Brain pericyte (primary cell): Measurements from ENCODE around the gene TACC2.
"Not testable (repeated sequence)": the region's sequence is repeated elsewhere in the genome, so short reads cannot be mapped to it uniquely, and the experiment has no call there.

Experiments
- DNase-seq: peaks from one replicate; pipeline ENCODE4 v3.0.0-alpha.2; 2012; ENCODE audit warnings: low read depth, low spot score

The TACC2 gene

DNA sequence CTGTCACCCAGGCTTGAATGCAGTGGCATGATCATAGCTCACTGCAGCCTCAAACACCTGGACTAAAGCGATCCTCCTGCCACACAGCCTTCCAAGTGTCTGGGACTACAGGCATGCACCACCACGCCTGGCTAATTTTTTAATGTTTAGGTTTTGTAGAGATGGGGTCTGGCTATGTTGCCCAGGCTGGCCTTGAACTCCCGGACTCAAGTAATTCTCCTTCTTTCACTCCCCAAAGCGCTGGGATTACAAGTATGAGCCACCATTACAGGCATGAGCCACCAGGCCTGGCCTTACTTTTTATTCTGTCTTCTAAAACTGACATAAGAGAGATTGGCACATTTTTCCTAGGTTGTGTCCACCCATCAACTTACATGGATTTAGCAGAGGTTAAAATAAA lies 33.3 kb downstream of the TACC2 start:
- DNase-seq = no peak

DNA sequence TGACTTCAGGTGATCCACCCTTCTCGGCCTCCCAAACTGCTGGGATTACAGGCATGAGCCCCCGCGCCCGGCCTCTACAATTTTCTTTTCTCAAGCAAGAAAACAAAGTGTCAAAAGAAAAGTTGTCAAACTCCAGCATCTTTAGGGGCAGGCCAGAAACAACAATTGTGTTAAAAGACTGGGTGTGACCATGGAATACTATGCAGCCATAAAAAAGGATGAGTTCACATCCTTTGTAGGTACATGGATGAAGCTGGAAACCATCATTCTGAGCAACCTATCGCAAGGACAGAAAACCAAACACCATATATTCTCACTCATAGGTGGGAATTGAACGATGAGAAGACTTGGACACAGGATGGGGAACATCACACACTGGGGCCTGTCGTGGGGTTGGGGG lies 34.3 kb downstream of the TACC2 start:
- not testable (repeated sequence) for DNase-seq

DNA sequence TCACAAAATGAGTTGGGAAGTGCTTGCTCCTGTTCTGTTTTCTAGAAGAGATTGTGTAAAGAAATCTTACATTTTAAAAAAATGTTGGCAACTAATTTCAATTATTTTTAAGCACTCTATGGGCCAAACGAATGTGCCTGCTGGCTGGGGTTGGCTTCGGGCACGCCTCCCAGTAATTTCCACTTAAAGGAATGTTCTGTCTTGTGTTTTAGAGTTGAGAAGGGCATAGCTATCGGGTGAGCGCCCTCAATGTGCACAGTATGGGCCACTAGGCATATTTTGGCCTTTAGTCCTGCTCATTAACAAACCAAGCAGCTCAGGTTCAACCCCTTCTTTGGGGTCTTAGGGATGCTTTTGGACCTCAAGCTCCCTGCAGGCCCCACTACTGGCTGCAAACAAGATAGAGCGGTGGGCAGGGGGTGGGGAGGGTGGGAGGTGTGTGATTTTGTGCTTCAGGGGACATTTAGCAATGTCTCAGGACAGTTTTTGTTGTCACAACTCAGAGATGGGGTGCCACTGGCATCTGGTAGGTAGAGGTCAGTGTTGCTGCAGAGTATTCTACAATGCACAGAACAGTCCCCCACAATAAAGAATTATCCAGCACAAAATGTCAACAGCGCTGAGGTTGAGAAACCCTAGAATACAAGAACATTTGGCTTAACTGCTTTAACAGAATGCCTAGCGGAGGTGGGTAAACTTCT lies 40.7 kb downstream of the TACC2 start:
- DNase-seq = no peak

DNA sequence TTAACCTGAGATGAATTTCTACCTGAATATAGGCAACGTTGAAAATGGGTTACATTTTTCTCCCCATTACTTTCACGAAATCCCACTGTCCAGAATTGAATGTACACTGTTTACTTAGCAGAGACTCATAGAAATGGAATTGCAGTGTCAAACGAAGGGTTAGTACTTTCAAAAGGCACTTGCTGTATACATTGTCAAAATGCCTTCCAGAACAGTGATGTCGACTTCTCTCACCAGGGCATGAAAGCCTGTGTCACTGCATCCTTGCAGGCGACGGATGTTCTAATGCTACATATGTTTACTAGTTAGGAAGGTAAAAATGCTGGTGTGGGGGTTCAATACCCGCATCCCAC lies 41.2 kb downstream of the TACC2 start:
- DNase-seq = no peak

DNA sequence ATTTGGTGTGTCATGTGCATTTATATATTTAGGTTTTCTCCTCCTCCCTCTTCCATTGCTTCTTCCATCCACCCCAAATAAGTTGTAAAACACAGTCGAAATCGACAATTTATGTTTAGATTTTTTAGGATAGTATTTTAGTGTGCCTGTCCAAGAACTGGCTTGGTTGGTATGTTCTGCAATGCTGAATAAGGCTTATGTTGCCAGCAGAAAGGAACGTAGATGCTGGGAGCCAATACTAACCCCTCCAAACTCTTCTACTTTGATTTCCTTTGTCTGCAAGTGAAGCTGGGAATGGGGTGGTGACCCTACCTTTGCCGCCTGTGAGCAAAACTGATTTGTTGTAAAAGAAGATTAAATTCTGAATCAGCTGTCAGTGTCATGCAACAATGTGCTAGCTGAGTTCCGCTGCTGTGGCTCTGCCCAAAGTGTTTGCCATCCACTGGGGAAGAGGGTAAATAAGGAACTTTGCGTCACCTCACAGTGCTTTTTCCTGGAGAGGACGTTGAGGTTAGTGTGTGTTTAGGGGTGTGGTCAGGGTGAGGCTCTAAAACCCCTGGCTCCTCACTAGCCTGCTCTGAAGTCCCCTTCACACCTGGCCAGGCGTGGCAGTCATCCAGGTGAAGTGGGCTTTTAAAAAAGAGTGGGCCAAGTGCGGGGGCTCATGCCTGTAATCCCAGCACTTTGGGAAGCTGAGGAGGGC lies 44.4 kb downstream of the TACC2 start:
- DNase-seq = no peak

DNA sequence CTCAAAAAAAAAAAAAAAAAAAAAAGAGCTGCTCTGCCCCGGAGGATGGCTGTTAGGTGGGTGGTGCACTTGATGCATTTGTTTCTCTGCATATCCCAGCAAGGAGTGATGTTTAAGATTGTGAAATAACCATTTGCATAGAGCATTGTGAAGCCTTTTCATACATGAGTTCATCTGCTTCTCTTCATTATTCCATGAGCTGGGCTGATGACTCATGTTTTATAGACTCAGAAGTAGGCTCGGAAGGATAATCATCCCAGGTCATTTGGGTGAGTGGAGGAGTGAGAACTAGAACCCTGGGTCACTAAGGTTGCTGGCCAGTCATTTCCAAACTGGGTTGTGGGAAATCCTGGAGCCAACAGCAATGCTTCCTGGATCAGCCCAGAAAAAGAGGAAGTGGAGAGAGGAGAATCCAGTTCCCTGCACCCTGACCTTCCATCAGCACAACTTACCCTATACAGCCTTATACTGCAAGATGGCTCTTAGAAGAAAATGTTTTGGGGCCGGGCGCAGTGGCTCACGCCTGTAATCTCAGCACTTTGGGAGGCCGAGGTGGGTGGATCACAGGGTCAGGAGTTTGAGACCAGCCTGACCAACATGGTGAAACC lies 45.3 kb downstream of the TACC2 start:
- no peak for DNase-seq

DNA sequence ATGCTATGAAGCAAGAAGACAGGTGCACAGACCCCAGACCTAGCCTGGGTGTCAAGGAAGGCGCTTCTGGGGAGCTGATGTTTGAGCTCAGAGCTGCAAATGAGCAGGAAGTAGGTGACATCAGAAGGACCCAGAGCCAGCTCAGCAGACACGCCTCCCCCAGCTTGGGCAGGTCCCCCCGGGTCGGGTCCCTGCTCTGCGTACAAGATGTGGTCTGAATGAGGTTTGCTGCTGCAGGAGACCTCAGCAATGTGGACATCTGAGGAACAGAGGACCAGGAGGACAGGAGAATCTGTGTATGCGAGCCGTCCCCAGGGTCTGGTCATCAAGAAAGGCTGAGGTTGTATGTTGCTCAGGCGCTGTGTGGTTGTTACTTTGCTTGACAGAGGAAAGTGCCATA lies 51.8 kb downstream of the TACC2 start:
- DNase-seq = no peak

DNA sequence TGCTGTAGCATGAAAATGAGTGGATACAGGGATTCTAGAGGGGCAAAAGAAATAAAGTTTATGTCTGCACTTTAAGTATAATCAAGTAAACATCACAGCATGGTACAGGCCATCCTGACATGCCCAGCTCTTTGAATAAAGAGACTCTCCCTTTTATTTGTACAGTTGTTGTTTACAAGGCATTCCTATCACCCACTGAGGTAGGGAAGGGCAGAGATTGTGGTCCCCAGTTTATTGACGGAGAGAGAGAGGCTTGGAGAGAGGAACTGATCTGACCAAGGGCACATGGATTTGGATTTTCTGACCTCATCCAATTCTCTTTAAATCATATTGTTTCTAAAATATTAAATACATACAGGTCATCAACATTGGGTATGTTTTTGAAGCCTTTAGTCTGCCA lies 53.9 kb downstream of the TACC2 start:
- DNase-seq = no peak

DNA sequence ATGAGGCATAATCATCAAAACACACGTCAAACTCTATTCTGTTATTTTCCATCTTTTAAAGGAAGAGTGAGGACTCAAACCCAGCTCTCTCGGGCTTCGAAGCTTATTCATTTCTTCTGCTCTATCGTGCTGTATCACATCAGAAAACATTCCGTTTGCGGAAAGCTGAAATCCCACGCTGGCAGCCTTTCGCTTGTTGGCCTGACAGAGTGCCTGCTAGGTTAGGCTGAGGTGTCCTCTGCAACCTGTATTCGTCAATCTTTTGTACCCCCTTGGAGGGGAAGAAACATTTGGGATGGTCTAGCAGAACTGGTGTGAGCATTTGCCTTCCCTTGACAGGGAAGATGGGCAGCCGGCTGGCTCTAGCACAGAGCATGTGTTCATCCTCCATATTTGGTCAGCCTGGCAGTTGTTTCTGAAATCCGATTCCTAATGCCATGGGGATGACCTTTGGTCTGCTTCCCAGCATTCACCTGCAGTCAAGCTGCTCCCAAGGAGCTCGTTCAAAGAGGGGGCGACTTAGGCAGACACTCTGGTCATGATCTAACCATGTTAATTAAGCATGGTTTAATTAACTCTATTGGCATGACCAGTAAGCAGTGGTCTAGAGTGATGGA lies 55.2 kb downstream of the TACC2 start:
- no peak for DNase-seq

DNA sequence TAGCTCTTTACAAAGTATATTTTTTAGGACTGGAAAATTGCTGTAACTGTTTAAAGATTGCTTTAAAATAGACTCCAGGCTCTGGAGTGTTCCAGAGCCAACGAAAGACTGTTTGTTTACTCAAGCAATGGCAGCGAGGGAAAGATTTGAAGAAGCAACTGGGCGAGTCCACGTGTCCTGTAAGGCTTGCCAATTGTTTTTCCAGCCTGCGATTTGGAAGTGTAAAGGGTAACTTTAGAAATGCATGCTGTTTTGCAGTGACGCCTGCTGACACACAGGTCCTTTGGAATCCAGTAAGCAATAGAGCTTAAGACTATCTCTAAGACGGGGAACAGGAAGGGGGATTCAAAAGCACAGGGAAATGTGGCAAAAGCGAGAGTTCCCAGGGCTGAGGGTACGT lies 55.8 kb downstream of the TACC2 start:
- DNase-seq = no peak

DNA sequence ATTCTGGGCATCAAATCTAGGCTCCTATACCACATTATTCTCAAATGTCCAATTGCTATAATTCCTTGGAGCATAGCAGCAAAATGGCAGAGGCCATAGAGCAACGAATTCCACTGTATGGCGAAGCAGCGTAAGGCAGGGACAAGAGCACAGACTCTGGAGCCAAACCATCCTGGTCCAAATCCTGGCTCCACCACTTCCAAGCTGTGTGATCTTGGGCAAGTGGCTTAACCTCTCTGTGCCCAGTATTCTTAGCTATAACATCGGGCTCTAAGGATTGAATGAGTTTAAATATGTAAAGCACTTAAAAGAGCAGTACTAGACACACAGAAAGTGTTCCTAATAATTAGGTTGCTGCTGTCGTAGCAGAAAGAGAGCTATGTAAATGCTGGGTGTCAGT lies 56.2 kb downstream of the TACC2 start:
- no peak for DNase-seq

DNA sequence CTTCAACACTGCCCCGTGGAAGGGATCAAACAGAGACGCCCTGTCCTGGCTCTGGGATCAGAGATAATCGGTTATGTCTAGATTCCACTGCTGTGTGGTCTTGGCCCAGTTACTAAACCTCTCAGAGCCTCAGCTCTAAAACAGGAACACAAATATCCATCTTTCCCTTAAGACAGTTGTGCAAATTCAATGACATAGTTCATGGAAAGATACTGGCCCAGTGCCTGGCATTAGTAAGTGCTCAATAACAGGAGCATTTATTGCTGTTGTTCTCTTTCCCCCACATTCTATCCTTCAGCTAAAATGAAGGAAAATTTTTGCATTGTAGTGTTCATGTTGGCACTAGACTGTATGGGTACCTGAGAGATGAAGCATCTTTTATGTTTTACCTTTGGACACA lies 58.6 kb downstream of the TACC2 start:
- no peak for DNase-seq

DNA sequence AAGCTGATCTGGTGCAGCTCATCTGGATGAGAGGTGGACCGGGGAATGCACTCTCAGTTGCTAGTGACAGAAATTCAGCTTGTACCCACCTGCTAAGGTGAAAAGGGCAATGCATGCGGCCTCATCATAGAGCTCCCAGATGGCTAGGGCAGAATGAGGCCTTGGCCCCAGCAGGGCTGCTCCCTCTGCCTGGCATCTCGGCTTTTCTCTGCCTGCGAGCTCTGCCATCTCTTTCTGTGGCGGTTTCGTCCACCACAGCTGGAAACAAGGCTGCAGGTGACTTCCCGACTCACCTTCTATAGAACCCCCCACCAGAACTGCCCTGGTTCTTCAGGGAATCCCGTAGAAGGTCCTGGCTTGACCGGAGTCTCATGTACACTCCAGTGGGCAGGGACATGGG lies 60.1 kb downstream of the TACC2 start:
- DNase-seq = no peak

DNA sequence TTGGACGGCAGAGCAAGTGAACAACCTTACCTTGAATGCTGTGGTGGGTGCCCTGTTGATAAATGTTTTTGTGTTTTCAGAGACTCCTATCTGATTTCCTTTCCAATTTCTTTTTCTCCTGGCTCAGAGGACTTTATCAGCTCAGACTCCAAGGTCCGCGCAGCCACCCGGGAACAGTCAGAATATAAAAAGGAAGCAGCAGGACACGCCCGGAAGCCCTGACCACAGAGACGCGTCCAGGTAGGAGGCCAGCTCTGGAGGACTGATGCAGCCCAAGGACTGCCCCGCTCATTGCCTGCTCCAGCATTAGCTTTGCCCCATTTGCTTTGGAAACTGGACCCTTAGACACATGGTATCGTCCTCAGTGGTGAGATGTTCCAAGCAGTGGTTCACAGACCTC lies 61.3 kb downstream of the TACC2 start:
- DNase-seq = no peak

DNA sequence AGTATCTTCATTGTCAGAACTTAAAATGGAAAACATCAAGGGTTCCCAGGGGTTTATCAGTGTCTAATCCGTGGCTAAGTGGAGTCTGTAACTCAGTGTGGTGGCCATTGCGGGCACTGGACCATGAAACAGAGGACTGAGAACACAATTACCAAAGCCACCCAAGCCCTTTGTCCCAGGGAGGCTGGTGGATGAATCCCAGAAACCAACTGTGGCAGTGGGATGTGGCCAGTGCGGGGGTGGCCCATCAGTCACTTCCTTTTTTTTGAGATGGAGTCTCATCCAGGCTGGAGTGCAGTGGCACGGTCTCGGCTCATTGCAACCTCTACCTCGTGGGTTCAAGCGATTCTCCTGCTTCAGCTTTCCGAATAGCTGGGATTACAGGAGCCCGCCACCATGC lies 61.8 kb downstream of the TACC2 start:
- DNase-seq = no peak

DNA sequence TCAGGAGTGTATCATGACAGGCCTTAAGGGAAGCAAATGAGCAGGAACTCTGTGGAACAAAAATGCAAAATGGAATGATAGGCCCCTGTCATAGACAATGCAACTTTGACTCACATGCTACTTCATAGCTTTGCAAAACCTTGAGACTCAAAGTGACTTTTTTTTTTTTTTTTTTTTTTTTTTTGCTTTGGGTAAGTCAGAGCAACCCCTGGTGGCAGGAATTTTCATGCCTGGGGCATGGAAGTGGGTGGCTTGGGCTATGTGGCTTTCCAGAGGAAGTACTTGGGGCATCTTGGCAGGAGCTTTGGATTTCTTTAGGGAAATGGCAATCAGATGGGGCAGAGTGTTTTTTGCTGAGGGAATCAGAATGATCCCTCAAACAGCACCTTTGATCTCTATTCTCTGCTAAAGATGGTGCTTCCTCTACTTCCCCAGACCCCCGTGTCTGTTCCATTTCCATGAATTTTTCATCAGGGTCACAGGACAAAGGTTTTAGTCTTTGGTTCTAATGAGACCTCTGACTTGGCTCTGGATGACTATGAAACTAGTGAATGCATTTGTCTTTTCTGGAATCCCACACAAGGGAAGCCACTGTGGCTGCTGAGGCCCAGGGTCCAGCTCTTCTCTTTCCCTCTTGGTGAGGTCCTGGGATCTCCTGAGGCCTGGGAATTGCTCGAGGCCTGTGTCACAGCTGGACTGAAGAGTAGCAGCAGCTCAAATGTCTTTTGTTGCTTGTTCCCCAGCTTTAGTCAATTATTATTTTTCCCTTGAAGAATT lies 62.8 kb downstream of the TACC2 start:
- DNase-seq = no peak

DNA sequence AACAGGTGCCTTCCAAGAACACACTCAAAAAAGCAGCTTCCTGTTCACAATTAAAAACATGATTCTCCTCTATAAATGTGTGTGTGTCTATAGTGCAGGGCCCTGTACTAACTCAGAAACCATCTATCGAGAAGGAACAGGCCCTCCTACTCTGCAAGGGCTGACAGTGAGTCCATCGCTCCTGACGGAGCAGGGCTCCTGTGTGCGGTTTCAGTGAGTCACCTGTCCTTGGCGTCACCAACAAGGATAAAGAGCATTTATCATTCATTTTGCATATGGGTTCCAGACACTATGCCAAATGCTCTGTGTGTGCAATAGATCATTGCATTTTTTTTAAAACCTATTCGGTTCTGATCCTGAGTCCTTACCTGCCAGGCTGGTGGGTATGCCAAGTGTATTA lies 63.7 kb downstream of the TACC2 start:
- DNase-seq = no peak

DNA sequence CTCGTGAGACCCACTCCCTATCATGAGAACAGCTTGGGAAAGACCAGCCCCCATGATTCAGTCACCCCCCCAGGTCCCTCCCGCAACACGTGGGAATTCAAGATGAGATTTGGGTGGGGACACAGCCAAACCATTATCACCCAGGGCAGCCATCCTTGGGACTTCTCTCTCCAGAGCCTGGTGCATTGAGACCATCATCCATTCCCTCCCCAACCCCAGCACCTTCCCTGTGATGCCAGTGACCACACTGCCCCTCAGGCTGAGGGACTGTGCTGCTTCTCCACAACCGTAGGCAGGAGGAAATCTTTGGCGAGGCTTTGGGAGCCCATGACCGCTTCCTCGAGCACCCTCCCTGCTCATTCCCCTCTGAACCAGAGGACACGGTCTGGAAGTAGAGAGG lies 64.4 kb downstream of the TACC2 start:
- no peak for DNase-seq

DNA sequence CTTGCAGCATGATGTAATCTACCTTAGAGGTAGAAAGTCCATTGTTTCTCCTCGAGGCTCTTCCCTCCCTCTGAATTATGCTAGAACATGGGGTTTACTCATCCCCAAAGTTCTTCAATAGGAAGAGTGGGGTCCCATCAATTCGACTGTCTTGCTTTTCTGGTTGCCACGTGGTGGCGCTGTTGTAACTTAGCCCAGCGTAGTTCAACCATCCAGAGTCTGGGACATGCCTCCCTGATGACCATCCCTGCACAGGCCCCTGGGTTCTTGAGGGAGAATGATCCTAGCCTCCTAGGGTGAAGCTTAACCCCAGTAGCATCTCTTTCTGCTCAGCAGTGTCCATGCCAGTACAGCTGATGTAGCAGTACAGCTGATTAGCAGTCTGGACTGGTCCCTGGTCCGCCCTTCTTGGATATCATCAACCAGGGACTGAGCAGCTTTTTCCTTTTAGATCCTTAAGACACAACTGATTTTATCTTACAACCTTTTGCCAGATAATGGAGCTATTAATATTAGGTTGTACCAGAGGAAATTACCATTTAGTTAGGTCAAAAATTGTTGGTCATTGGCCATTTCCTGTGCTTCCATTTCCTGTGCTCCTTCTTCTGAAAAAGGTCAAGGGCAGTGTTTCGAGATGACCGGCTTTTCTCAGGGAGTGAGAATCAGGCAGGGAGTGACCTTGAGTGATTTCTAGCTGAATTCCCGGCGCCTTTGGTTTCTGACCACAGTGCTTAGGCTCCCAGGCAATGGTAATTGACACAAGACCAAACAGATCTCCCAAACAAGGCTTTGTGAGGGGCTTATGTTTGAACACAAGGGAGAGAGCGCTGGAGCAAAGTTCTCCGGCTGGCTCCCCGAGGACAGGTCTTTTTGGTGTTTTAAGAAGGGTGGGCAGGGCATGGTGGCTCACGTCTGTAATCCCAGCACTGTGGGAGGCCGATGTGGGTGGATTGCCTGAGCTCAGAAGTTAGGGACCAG lies 65.4 kb downstream of the TACC2 start:
- no peak for DNase-seq

DNA sequence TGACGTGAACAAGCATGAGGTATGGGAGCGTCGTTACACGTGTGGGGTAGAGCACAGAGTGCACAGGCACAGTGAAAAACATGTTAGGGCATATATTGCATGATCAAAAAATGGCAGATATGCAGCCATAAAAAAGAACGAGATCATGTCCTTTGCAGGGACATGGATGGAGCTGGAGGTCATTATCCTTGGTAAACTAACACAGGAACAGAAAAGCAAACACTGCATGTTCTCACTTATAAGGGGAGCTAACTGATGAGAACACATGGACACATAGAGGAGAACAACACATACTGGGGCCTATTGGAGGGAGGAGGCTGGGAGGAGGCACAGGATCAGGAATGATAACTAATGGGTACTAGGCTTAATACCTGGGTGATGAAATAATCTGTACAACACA lies 66.3 kb downstream of the TACC2 start:
- DNase-seq = no peak
